Measurements from ENCODE around the gene HOXB4. TPM values are rescaled to one million over a fixed set of nuclear protein-coding genes. Genes with fewer than 3 reads are reported as not detected.

Gene HOXB4
- total RNA-seq, 4 donors from 2014 or later: 3.5 to 8.3 (median 5.0) TPM

- peaks cover 0 to 8% (median 4%) of the 10 kb centered on the region in 4 donors for H3K4me1 ChIP-seq
- intact Hi-C loops (cut with DNase I): no loop called here
- DNase-seq (ENCODE audit: extremely low spot score): no peak
- H3K27me3 ChIP-seq: peaks cover 0 to 12% (median 0%) of the 10 kb centered on the region in 4 donors
- 85% methylated on average over 7 of the region's 7 CpGs for WGBS
- no peak overlapping the region for H3K4me3 ChIP-seq
- H3K9me3 ChIP-seq: no peaks in the 10 kb centered on the region
- no peak for TF ChIP-seq POLR2AphosphoS5 (IDR thresholded peaks at IDR 0.05)
- no peak for TF ChIP-seq CTCF (IDR thresholded peaks at IDR 0.05)
- no peak for TF ChIP-seq POLR2A (IDR thresholded peaks at IDR 0.05; ENCODE audit: low read depth)
- no peak for TF ChIP-seq EP300 (IDR thresholded peaks at IDR 0.05)
- H3K36me3 ChIP-seq: no peaks in the 10 kb centered on the region
- no peak overlapping the region for H3K27ac ChIP-seq (replicated peaks in 1 of 4)
Observed at GRCh38 chr17:48528153-48528935, 49.8 kb downstream of the HOXB4 start.

GRCh38 chr17:48527547-48527932 lies 50.6 kb downstream of the HOXB4 start:
- Histone ChIP-seq H3K27me3 (peaks cover 0 to 12% (median 0%) of the 10 kb centered on the region in 4 donors), H3K4me1 (peaks cover 0 to 16% (median 10%) of the 10 kb centered on the region in 4 donors), H3K9me3 (no peaks in the 10 kb centered on the region), H3K27ac (replicated peaks in 1 of 4) (no peak overlapping the region), H3K4me3 (no peak overlapping the region), H3K36me3 (no peaks in the 10 kb centered on the region)
- 76% methylated on average over 14 of the region's 14 CpGs for WGBS
- intact Hi-C loops (cut with DNase I): no loop called here
- no peak for DNase-seq (ENCODE audit: extremely low spot score)
- TF ChIP-seq POLR2A (IDR thresholded peaks at IDR 0.05; ENCODE audit: low read depth): no peak
- TF ChIP-seq EP300 (IDR thresholded peaks at IDR 0.05): no peak
- TF ChIP-seq CTCF (IDR thresholded peaks at IDR 0.05): no peak
- no peak for TF ChIP-seq POLR2AphosphoS5 (IDR thresholded peaks at IDR 0.05)

GRCh38 chr17:48526608-48527546 lies 51.3 kb downstream of the HOXB4 start:
- no peak for TF ChIP-seq CTCF (IDR thresholded peaks at IDR 0.05)
- TF ChIP-seq POLR2A (IDR thresholded peaks at IDR 0.05; ENCODE audit: low read depth): no peak
- no peak for TF ChIP-seq EP300 (IDR thresholded peaks at IDR 0.05)
- Histone ChIP-seq H3K27ac (replicated peaks in 1 of 4) (no peak overlapping the region), H3K4me3 (peak overlapping the region in 3 of 4 donors; percentile 16 to 33 (median 25)), H3K9me3 (no peaks in the 10 kb centered on the region), H3K4me1 (peaks cover 0 to 23% (median 17%) of the 10 kb centered on the region in 4 donors), H3K27me3 (peaks cover 0 to 12% (median 0%) of the 10 kb centered on the region in 4 donors), H3K36me3 (no peaks in the 10 kb centered on the region)
- WGBS: 56% methylated on average over 32 of the region's 59 CpGs
- no peak for DNase-seq (ENCODE audit: extremely low spot score)
- intact Hi-C loops (cut with DNase I): no loop called here

Other genes with a start within 250 kb of the HOXB4 start
- gene SKAP1, start 148.1 kb downstream of the HOXB4 start, total RNA-seq: 1 to 10 TPM; 1.1 to 1.7 (median 1.2) TPM
- gene HOXB1, start 47.3 kb downstream of the HOXB4 start, total RNA-seq: not detected
- 10 to 100 TPM; 36.3 to 86.4 (median 63.4) TPM for gene HOXB2, start 33.2 kb downstream of the HOXB4 start, total RNA-seq
- gene HOXB3, start 11.9 kb upstream of the HOXB4 start, total RNA-seq: 10 to 100 TPM; 10.8 to 34.9 (median 28.7) TPM
- gene HOXB5, start 15.4 kb upstream of the HOXB4 start, total RNA-seq: under 1 TPM; 0.17 to 0.83 (median 0.36) TPM
- 1 to 10 TPM; 2.2 to 5.4 (median 2.9) TPM for gene HOXB6, start 26.6 kb upstream of the HOXB4 start, total RNA-seq
- gene HOXB7, start 32.7 kb upstream of the HOXB4 start, total RNA-seq: 1 to 10 TPM in 1 of 4 donors, under 1 TPM in 3; 0.52 to 1.7 (median 0.66) TPM
- not detected for gene HOXB8, start 36.9 kb upstream of the HOXB4 start, total RNA-seq
- not detected for gene HOXB9, start 48.0 kb upstream of the HOXB4 start, total RNA-seq
- not detected for gene PRAC1, start 144.2 kb upstream of the HOXB4 start, total RNA-seq
- not detected for gene PRAC2, start 144.8 kb upstream of the HOXB4 start, total RNA-seq
- gene HOXB13, start 150.4 kb upstream of the HOXB4 start, total RNA-seq: not detected
- gene TTLL6, start 238.9 kb upstream of the HOXB4 start, total RNA-seq: 1 to 10 TPM in 1 of 4 donors, under 1 TPM in 2, not detected in 1; under 0.01 to 1.1 (median 0.29) TPM

Data from esophagus muscularis mucosa (tissue), 4 donors.